G401 (cell line): ENCODE results near the gene ATP6V0C. TPM values are rescaled to one million over a fixed set of nuclear protein-coding genes. Genes with fewer than 3 reads are reported as not detected.

Source experiments
- total RNA-seq: library from RNA; depleted of rRNA; stranded (reverse); fragments of >200 nt; shearing (Covaris generic); gene quantifications from 2 replicates; pipeline ENCODE4 v1.2.3, GENCODE V29; 2014; rRNA removed

ATP6V0C gene
- total RNA-seq, 1 experiment from 2014 or later: 41.8 TPM

Other genes with a start within 250 kb of the ATP6V0C start
- gene RNPS1, start 245.8 kb upstream of the ATP6V0C start, total RNA-seq: 145 and 179 TPM in 2 replicates
- gene ABCA3, start 173.2 kb upstream of the ATP6V0C start, total RNA-seq: 4.9 and 9.5 TPM in 2 replicates
- 48.2 and 62.1 TPM in 2 replicates for gene CCNF, start 84.5 kb upstream of the ATP6V0C start, total RNA-seq
- gene TEDC2, start 53.8 kb upstream of the ATP6V0C start, total RNA-seq: 42.8 and 49.9 TPM in 2 replicates
- gene NTN3, start 42.7 kb upstream of the ATP6V0C start, total RNA-seq: 2.0 and 4.4 TPM in 2 replicates
- gene TBC1D24, start 38.8 kb upstream of the ATP6V0C start, total RNA-seq: 9.4 and 13.0 TPM in 2 replicates
- 75.0 and 86.2 TPM in 2 replicates for gene AMDHD2, start 6.4 kb downstream of the ATP6V0C start, total RNA-seq
- 1.4 TPM in 1 of 2 replicates, not detected in the other for gene CEMP1, start 17.5 kb downstream of the ATP6V0C start, total RNA-seq
- gene PDPK1, start 24.1 kb downstream of the ATP6V0C start, total RNA-seq: 8.4 and 14.7 TPM in 2 replicates
- gene KCTD5, start 168.6 kb downstream of the ATP6V0C start, total RNA-seq: 88.2 and 89.7 TPM in 2 replicates
- 1.2 and 1.4 TPM in 2 replicates for gene PRSS27, start 206.3 kb downstream of the ATP6V0C start, total RNA-seq
- gene SRRM2, start 238.7 kb downstream of the ATP6V0C start, total RNA-seq: 23.0 and 44.7 TPM in 2 replicates